GM12878 (cell line): ENCODE results near the gene TMPRSS6. TPM values are rescaled to one million over a fixed set of nuclear protein-coding genes. Genes with fewer than 3 reads are reported as not detected.
A peak's percentile ranks its signal among the peaks of the same experiment; 100 is the strongest.

Experiments
- ATAC-seq: fragments of 200-7000 bp; cut with Tn5 transposase; 3 replicates; pipeline ENCODE4 v1.9.1; 2020; ENCODE audit warnings: mild to moderate bottlenecking, moderate library complexity
- BruUV-seq: library from RNA; stranded (reverse); fragments of 400-500 nt; replicated peaks from 2 replicates; lab custom pipeline; 2021; lab: Mats Ljungman, UMichigan
- CTCF ChIA-PET: fragments of 300-600 bp; sonication (Branson Sonifier 250); formaldehyde crosslinking; extraction: SDS; loops from one replicate; lab custom pipeline; 2021; ENCODE audit warnings: inconsistent platforms; lab: Yijun Ruan, JAX
- POLR2A ChIA-PET: fragments of 350-600 bp; formaldehyde crosslinking; extraction: SDS; loops from one replicate; lab custom pipeline; 2021; ENCODE audit warnings: inconsistent platforms; lab: Charles Lee
- RAD21 ChIA-PET: fragments of 300-600 bp; sonication (Branson Sonifier 250); formaldehyde crosslinking; loops from one replicate; lab custom pipeline; 2023; ENCODE audit warnings: antibody characterized with exemption; ENCODE audit not compliant: unreplicated experiment; lab: Charles Lee
- SMC1A ChIA-PET: fragments of 300-600 bp; sonication (Branson Sonifier 250); formaldehyde crosslinking; loops from one replicate; lab custom pipeline; 2023; ENCODE audit not compliant: unreplicated experiment, uncharacterized antibody; lab: Charles Lee
- DNase-seq: peaks from one replicate; pipeline ENCODE4 v3.0.0-alpha.2; 2011; ENCODE audit warnings: low read depth, low spot score
- FAIRE-seq: peaks from 3 replicates; lab custom pipeline; 2011; peaks lifted over from hg19 to GRCh38; lab: Jason Lieb, UNC
- H2AFZ ChIP-seq: 2 replicates; pipeline ENCODE4 v1.6.0; 2011; ENCODE audit warnings: low read depth, low read length, control low read depth; ENCODE audit not compliant: control insufficient read depth
- H3K27ac ChIP-seq: 2 replicates; pipeline ENCODE4 v1.5.1; 2011; ENCODE audit warnings: control low read depth; ENCODE audit not compliant: control insufficient read depth, insufficient read depth
- H3K27me3 ChIP-seq, 2 experiments: replicated peaks in 1 of 2; 2 replicates each; pipeline versions ENCODE4 v1.6.0 to v1.6.1; 2011; ENCODE audit warnings: low read length in 1 of 2; ENCODE audit not compliant: control insufficient read depth in 2 of 2, insufficient read depth in 2 of 2
- H3K36me3 ChIP-seq, 2 experiments: 2 replicates each; pipeline ENCODE4 v1.5.1; 2011; ENCODE audit warnings: low read length in 1 of 2; ENCODE audit not compliant: control insufficient read depth in 2 of 2, insufficient read depth in 2 of 2
- H3K4me1 ChIP-seq: 2 replicates; pipeline ENCODE4 v1.6.1; 2011; ENCODE audit warnings: mild to moderate bottlenecking, low read length, moderate library complexity, mixed read lengths; ENCODE audit not compliant: control insufficient read depth, insufficient read depth
- H3K4me2 ChIP-seq: 2 replicates; pipeline ENCODE4 v1.6.0; 2011; ENCODE audit warnings: control low read depth; ENCODE audit not compliant: control insufficient read depth, insufficient read depth
- H3K4me3 ChIP-seq: fragments of 200-600 bp; sonication (generic); 2 replicates; pipeline ENCODE4 v1.5.1; 2016
- H3K79me2 ChIP-seq: 2 replicates; pipeline ENCODE4 v1.6.0; 2011; ENCODE audit warnings: low read length; ENCODE audit not compliant: control insufficient read depth, insufficient read depth
- H3K9ac ChIP-seq: 2 replicates; pipeline ENCODE4 v1.8.0; 2011; ENCODE audit warnings: low read length, control low read depth, mixed read lengths; ENCODE audit not compliant: control insufficient read depth, insufficient read depth
- H3K9me3 ChIP-seq: replicated peaks from 3 replicates; pipeline ENCODE4 v1.5.1; 2011; ENCODE audit warnings: mild to moderate bottlenecking, low read length; ENCODE audit not compliant: control insufficient read depth, insufficient read depth
- H4K20me1 ChIP-seq: 2 replicates; pipeline ENCODE4 v1.6.0; 2011; ENCODE audit not compliant: control insufficient read depth, insufficient read depth
- ATF2 ChIP-seq: IDR thresholded peaks from 2 replicates; pipeline ENCODE4 v1.6.1; 2012; ENCODE audit warnings: low read length, inconsistent platforms
- BHLHE40 ChIP-seq, 2 experiments: fragments of 450-650 bp in 1 of 2; IDR thresholded peaks; 2 replicates each; pipeline ENCODE4 v1.6.1; 2011 to 2017; ENCODE audit warnings: low read depth in 2 of 2, borderline replicate concordance in 1 of 2, improper control_type of control experiment in 1 of 2, low read length in 1 of 2, mild to moderate bottlenecking in 1 of 2
- KLF5 ChIP-seq: fragments of 450-650 bp; IDR thresholded peaks from 2 replicates; pipeline ENCODE4 v1.6.1; 2014; ENCODE audit warnings: mild to moderate bottlenecking; ENCODE audit not compliant: partially characterized antibody
- MYC ChIP-seq: IDR thresholded peaks from 2 replicates; pipeline ENCODE4 v1.6.1; 2011; ENCODE audit warnings: mild to moderate bottlenecking, low read length, moderate library complexity, inconsistent platforms; ENCODE audit not compliant: insufficient read depth, insufficient replicate concordance, insufficient read length, severe bottlenecking
- NRF1 ChIP-seq: conservative IDR thresholded peaks from 2 replicates; pipeline ENCODE4 v1.6.1; 2011; ENCODE audit warnings: mild to moderate bottlenecking, low read depth, low read length, improper control_type of control experiment
- RAD21 ChIP-seq: IDR thresholded peaks from 2 replicates; pipeline ENCODE4 v1.6.1; 2011; ENCODE audit warnings: mild to moderate bottlenecking, low read depth, low read length, moderate library complexity; ENCODE audit not compliant: insufficient read depth
- RBBP5 ChIP-seq: fragments of 200-600 bp; sonication (generic); conservative IDR thresholded peaks from 2 replicates; pipeline ENCODE4 v1.6.1; 2016
- RELA ChIP-seq: fragments of 450-650 bp; IDR thresholded peaks from 2 replicates; pipeline ENCODE4 v1.8.0; 2014; ENCODE audit warnings: borderline replicate concordance; ENCODE audit not compliant: partially characterized antibody
- SIX5 ChIP-seq: IDR thresholded peaks from 2 replicates; pipeline ENCODE4 v1.6.1; 2011; ENCODE audit warnings: mild to moderate bottlenecking, low read depth, low read length, moderate library complexity; ENCODE audit not compliant: severe bottlenecking
- TCF12 ChIP-seq: IDR thresholded peaks from 2 replicates; pipeline ENCODE4 v1.6.1; 2011; ENCODE audit warnings: low read depth, mild to moderate bottlenecking, low read length
- USF2 ChIP-seq: IDR thresholded peaks from 2 replicates; pipeline ENCODE4 v1.6.1; 2011; ENCODE audit warnings: low read depth, low read length, improper control_type of control experiment, borderline replicate concordance
- ZNF384 ChIP-seq: IDR thresholded peaks from 2 replicates; pipeline ENCODE4 v1.6.1; 2012; ENCODE audit warnings: low read depth, mild to moderate bottlenecking, low read length, improper control_type of control experiment, borderline replicate concordance
- WGBS: methylation state at CpG from one replicate; pipeline ENCODE4 v1.1.6; 2016; ENCODE audit warnings: low lambda C conversion rate; ENCODE audit not compliant: insufficient replicate concordance, insufficient coverage; ENCODE audit errors: missing lambda C conversion rate; 5-methylcytosine and 5-hydroxymethylcytosine counted together
- in situ Hi-C: fragments of 300-500 bp; cut with MboI; formaldehyde crosslinking; loops from 9 replicates; pipeline ENCODE4 v1.14.3; 2018; ENCODE audit warnings: mixed read lengths
- intact Hi-C: fragments of 100-400 bp; cut with micrococcal nuclease; formaldehyde crosslinking; loops from one replicate; pipeline ENCODE4 v1.14.2; 2022; ENCODE audit not compliant: unreplicated experiment
- polyA plus RNA-seq, 11 experiments: library from polyadenylated mRNA; depleted of rRNA in 4 of 11; unstranded in 6 of 11; stranded (reverse) in 5 of 11; fragments of >200 nt; fragmentation: Nextera tagmentation in 4 of 11; fragmentation: Illumina TruSeq in 1 of 11; extraction: Ambion mirVana in 4 of 11; extraction: Trizol in 1 of 11; gene quantifications; 1 replicate in 1 of 11; 2 replicates in 10 of 11; pipeline versions ENCODE4 v1.2.1 to v1.2.3, GENCODE V29; 2011 to 2016; ENCODE audit warnings: inconsistent platforms in 2 of 11, missing spikeins in 2 of 11, low read depth in 1 of 11
- total RNA-seq, 4 experiments: library from RNA; depleted of rRNA in 3 of 4; stranded (reverse); fragments of >200 nt in 3 of 4; fragmentation: Illumina TruSeq in 1 of 4; extraction: Trizol in 1 of 4; gene quantifications; 2 replicates each; pipeline versions ENCODE4 v1.2.1 to v1.2.3, GENCODE V29; 2013 to 2021
- TF ChIP-seq, protein P1 (sequence below): IDR thresholded peaks from 2 replicates; pipeline ENCODE4 v1.6.1; 2012; ENCODE audit warnings: mild to moderate bottlenecking, low read depth, low read length

TMPRSS6 gene
- total and polyA plus RNA-seq, 10 of the 15 experiments (the other 5 are each of a cell fraction or from before 2014, with no cell fraction given) = 0.06 to 0.69 (median 0.19) TPM; not detected in 6

DNA sequence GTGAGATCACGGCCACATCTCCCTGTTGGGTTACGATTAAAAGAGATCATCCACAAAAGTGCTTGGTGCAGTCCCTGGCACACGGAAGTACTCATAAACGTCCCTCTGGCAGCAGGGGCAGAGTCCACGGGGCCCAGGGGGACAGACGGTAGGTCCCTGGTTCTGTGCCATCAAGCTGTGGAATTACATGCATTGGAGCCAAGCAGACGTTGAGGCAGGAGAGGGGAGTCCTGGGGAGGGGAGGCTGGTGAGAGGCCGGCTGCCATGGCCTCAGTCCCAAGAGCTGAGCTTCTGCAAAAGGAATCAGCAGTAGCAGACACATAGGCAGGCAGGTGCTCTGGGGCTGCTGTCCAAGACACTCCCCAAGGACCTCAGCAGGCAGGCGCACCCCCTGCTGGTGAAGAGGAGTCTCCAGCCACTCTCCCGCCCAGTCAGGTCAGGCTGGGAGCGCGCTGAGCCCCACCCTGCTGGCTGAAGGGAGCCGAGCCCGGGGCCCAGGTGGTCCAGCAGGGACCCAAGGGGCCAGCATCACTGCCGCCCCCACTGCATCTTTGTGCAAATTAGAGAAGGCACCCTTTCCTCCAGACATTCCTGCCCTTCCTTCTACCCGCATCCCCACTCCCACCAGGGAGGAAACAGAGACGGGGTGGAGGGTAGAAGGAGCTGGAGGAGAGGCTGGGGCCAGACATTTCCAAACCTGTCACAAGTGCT lies 65.5 kb downstream of the TMPRSS6 start:
- H3K27me3 ChIP-seq = peaks cover 0 to 2% of the 10 kb centered on the region in 2 experiments; a peak in 1 of 4 replicates
- DNase-seq (no peak), ATAC-seq (peak; percentile 99), FAIRE-seq (peak; percentile 84)
- no peak overlapping the region for H3K4me3 ChIP-seq
- H3K27ac ChIP-seq = no peak overlapping the region
- H3K9ac ChIP-seq = no peak overlapping the region
- H4K20me1 ChIP-seq = no peaks in the 10 kb centered on the region
- intact Hi-C loops (loop anchor here (1.0 to 10.0 kb wide), 2 partner anchors 189 to 262 kb away; no protein-coding TSS in a partner anchor), in situ Hi-C loops (no loop called here)
- SMC1A ChIA-PET = interaction anchor here (0.6 to 2.7 kb wide), 12 partner anchors 12 to 267 kb away, joined by 3 to 19 read pairs (median 4); no protein-coding TSS in a partner anchor
- H3K4me1 ChIP-seq = peaks cover 10% of the 10 kb centered on the region
- no peaks in the 10 kb centered on the region for H3K9me3 ChIP-seq
- no peak overlapping the region for H3K4me2 ChIP-seq
- RAD21 ChIA-PET = interaction anchor here (1.2 to 2.8 kb wide), 8 partner anchors 25 to 261 kb away, joined by 3 to 21 read pairs (median 4); partner anchors contain the start of gene TST
- no peaks in the 10 kb centered on the region for H3K36me3 ChIP-seq
- no peak overlapping the region for H2AFZ ChIP-seq
- WGBS = 26% methylated on average over 17 of the region's 17 CpGs
- BruUV-seq = no TSS peak
- POLR2A ChIA-PET = interaction anchor here (0.6 to 1.2 kb wide), 2 partner anchors 76 to 185 kb away, joined by 3 to 9 read pairs; no protein-coding TSS in a partner anchor
- H3K79me2 ChIP-seq = no peaks in the 10 kb centered on the region
- CTCF ChIA-PET = interaction anchor here (0.5 to 4.6 kb wide), 45 partner anchors 9 to 497 kb away, joined by 3 to 39 read pairs (median 5); partner anchors contain the start of genes IFT27, IL2RB, MPST and TST
- no peak for TF ChIP-seq RBBP5
- no peak for TF ChIP-seq RELA
- no peak for TF ChIP-seq ZNF384
- TF ChIP-seq, protein P1, sequence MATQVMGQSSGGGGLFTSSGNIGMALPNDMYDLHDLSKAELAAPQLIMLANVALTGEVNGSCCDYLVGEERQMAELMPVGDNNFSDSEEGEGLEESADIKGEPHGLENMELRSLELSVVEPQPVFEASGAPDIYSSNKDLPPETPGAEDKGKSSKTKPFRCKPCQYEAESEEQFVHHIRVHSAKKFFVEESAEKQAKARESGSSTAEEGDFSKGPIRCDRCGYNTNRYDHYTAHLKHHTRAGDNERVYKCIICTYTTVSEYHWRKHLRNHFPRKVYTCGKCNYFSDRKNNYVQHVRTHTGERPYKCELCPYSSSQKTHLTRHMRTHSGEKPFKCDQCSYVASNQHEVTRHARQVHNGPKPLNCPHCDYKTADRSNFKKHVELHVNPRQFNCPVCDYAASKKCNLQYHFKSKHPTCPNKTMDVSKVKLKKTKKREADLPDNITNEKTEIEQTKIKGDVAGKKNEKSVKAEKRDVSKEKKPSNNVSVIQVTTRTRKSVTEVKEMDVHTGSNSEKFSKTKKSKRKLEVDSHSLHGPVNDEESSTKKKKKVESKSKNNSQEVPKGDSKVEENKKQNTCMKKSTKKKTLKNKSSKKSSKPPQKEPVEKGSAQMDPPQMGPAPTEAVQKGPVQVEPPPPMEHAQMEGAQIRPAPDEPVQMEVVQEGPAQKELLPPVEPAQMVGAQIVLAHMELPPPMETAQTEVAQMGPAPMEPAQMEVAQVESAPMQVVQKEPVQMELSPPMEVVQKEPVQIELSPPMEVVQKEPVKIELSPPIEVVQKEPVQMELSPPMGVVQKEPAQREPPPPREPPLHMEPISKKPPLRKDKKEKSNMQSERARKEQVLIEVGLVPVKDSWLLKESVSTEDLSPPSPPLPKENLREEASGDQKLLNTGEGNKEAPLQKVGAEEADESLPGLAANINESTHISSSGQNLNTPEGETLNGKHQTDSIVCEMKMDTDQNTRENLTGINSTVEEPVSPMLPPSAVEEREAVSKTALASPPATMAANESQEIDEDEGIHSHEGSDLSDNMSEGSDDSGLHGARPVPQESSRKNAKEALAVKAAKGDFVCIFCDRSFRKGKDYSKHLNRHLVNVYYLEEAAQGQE = peak; percentile 47; the same call in 1 of the 2 replicates
- TF ChIP-seq BHLHE40 (IDR thresholded peaks at IDR 0.05; ENCODE audit: borderline replicate concordance in 1 of 2, low read depth in 2 of 2, low read length in 1 of 2) = peak in 1 of 2 experiments; percentile 46; a peak in 1 of 4 replicates
- no peak for TF ChIP-seq SIX5
- no peak for TF ChIP-seq USF2
- TF ChIP-seq TCF12 = 0 out of 2 replicates have a peak, but pooled peaks have one; percentile 60
- TF ChIP-seq ATF2 = no peak
- TF ChIP-seq RAD21 = peak; percentile 58
- TF ChIP-seq NRF1 = no peak
- TF ChIP-seq MYC = no peak
- no peak for TF ChIP-seq KLF5
